ENCODE data around the gene RECK.

RECK gene

GRCh38 chr9:36031774-36032555 lies 4.7 kb upstream of the RECK start:
- Histone ChIP-seq H3K4me1 (ENCODE audit: insufficient read depth, poor library complexity, severe bottlenecking) (peaks cover 18% of the 10 kb centered on the region), H3K27me3 (ENCODE audit: insufficient read depth, poor library complexity, severe bottlenecking) (no peaks in the 10 kb centered on the region), H3K27ac (ENCODE audit: poor library complexity, severe bottlenecking) (no peak overlapping the region), H3K36me3 (ENCODE audit: low read depth) (no peaks in the 10 kb centered on the region), H3K4me3 (ENCODE audit: severe bottlenecking) (no peak overlapping the region), H3K9me3 (ENCODE audit: severe bottlenecking) (no peaks in the 10 kb centered on the region)
- DNase-seq (ENCODE audit: low spot score) (no peak), ATAC-seq (ENCODE audit: low read depth) (no peak)
- no peak for TF ChIP-seq CTCF (IDR thresholded peaks at IDR 0.05; ENCODE audit: poor library complexity, severe bottlenecking)

- no peak for TF ChIP-seq CTCF (IDR thresholded peaks at IDR 0.05; ENCODE audit: poor library complexity, severe bottlenecking)
- no peaks in the 10 kb centered on the region for H3K36me3 ChIP-seq (ENCODE audit: low read depth)
- peaks cover 16% of the 10 kb centered on the region for H3K4me1 ChIP-seq (ENCODE audit: insufficient read depth, poor library complexity, severe bottlenecking)
- ATAC-seq (ENCODE audit: low read depth) (no peak), DNase-seq (ENCODE audit: low spot score) (no peak)
- no peaks in the 10 kb centered on the region for H3K9me3 ChIP-seq (ENCODE audit: severe bottlenecking)
- H3K27ac ChIP-seq (ENCODE audit: poor library complexity, severe bottlenecking), result no peak overlapping the region
- no peaks in the 10 kb centered on the region for H3K27me3 ChIP-seq (ENCODE audit: insufficient read depth, poor library complexity, severe bottlenecking)
- no peak overlapping the region for H3K4me3 ChIP-seq (ENCODE audit: severe bottlenecking)
Measured at GRCh38 chr9:36033788-36034187, 2.9 kb upstream of the RECK start.

GRCh38 chr9:36034234-36034633 lies 2.5 kb upstream of the RECK start:
- no peak for TF ChIP-seq CTCF (IDR thresholded peaks at IDR 0.05; ENCODE audit: poor library complexity, severe bottlenecking)
- Histone ChIP-seq H3K9me3 (ENCODE audit: severe bottlenecking) (no peaks in the 10 kb centered on the region), H3K27me3 (ENCODE audit: insufficient read depth, poor library complexity, severe bottlenecking) (no peaks in the 10 kb centered on the region), H3K4me1 (ENCODE audit: insufficient read depth, poor library complexity, severe bottlenecking) (peaks cover 12% of the 10 kb centered on the region), H3K36me3 (ENCODE audit: low read depth) (no peaks in the 10 kb centered on the region), H3K4me3 (ENCODE audit: severe bottlenecking) (no peak overlapping the region), H3K27ac (ENCODE audit: poor library complexity, severe bottlenecking) (no peak overlapping the region)
- ATAC-seq (ENCODE audit: low read depth) (no peak), DNase-seq (ENCODE audit: low spot score) (no peak)

- DNase-seq (ENCODE audit: low spot score) (no peak), ATAC-seq (ENCODE audit: low read depth) (no peak)
- no peak overlapping the region for H3K4me3 ChIP-seq (ENCODE audit: severe bottlenecking)
- H3K27ac ChIP-seq (ENCODE audit: poor library complexity, severe bottlenecking), result no peak overlapping the region
- peaks cover 9% of the 10 kb centered on the region for H3K4me1 ChIP-seq (ENCODE audit: insufficient read depth, poor library complexity, severe bottlenecking)
- no peaks in the 10 kb centered on the region for H3K9me3 ChIP-seq (ENCODE audit: severe bottlenecking)
- TF ChIP-seq CTCF (IDR thresholded peaks at IDR 0.05; ENCODE audit: poor library complexity, severe bottlenecking), result no peak
- H3K36me3 ChIP-seq (ENCODE audit: low read depth), result no peaks in the 10 kb centered on the region
- no peaks in the 10 kb centered on the region for H3K27me3 ChIP-seq (ENCODE audit: insufficient read depth, poor library complexity, severe bottlenecking)
Measured at GRCh38 chr9:36035006-36035405, 1.7 kb upstream of the RECK start.

GRCh38 chr9:36036253-36036779 lies 397 bp upstream of the RECK start:
- peaks cover 16% of the 10 kb centered on the region for H3K4me1 ChIP-seq (ENCODE audit: insufficient read depth, poor library complexity, severe bottlenecking)
- H3K27me3 ChIP-seq (ENCODE audit: insufficient read depth, poor library complexity, severe bottlenecking), result no peaks in the 10 kb centered on the region
- TF ChIP-seq CTCF (IDR thresholded peaks at IDR 0.05; ENCODE audit: poor library complexity, severe bottlenecking), result no peak
- no peak overlapping the region for H3K27ac ChIP-seq (ENCODE audit: poor library complexity, severe bottlenecking)
- no peaks in the 10 kb centered on the region for H3K36me3 ChIP-seq (ENCODE audit: low read depth)
- DNase-seq (ENCODE audit: low spot score) (no peak), ATAC-seq (ENCODE audit: low read depth) (no peak)
- peak overlapping the region; percentile 74 for H3K4me3 ChIP-seq (ENCODE audit: severe bottlenecking)
- H3K9me3 ChIP-seq (ENCODE audit: severe bottlenecking), result no peaks in the 10 kb centered on the region
